ENCODE results near the gene ADARB2.

DNA sequence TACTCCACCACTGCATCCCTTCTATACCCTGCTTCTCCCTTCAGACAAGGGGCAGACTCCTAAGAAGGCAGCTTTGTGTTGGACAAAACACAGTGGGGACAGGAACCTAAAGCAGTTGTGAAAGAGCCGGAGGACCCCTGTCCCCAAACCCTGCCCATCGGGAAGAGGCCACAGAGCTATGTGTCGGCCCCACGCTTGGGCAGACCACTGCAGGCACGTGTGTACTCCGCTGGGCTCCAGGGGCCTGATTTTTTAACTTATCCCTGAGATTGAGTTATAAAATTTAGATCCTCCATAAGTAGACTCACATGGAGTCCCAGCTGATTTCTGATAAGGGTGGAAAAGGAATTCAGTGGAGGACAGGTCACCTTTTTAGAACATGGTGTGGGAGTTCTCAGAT, 310.5 kb downstream of the ADARB2 start:
- TF ChIP-seq POLR2A (IDR thresholded peaks at IDR 0.05; ENCODE audit: low read depth, low read length), result no peak
- TF ChIP-seq POLR2AphosphoS5 (IDR thresholded peaks at IDR 0.05; ENCODE audit: low read depth, low read length), result no peak
- TF ChIP-seq TAF1 (IDR thresholded peaks at IDR 0.05; ENCODE audit: low read depth, low read length), result no peak
